HepG2 (cell line): ENCODE results near the gene TLR9. TPM values are rescaled to one million over a fixed set of nuclear protein-coding genes. Genes with fewer than 3 reads are reported as not detected.

ENCODE experiments used
- ARNT2 ChIP-seq: sonication (generic); formaldehyde crosslinking; IDR thresholded peaks from 2 replicates; pipeline ENCODE4 v1.8.0; 2022; ENCODE audit warnings: mild to moderate bottlenecking, low read depth, missing genetic modification reagents, moderate library complexity
- HOXA9 ChIP-seq: sonication (generic); formaldehyde crosslinking; IDR thresholded peaks from 2 replicates; pipeline ENCODE4 v1.8.1; 2022; ENCODE audit warnings: missing genetic modification reagents, mild to moderate bottlenecking, moderate library complexity, borderline replicate concordance
- KDM6A ChIP-seq: IDR thresholded peaks from 2 replicates; pipeline ENCODE4 v1.6.1; 2016; ENCODE audit warnings: low read depth
- MED8 ChIP-seq: sonication (generic); formaldehyde crosslinking; IDR thresholded peaks from 2 replicates; pipeline ENCODE4 v1.8.1; 2023; ENCODE audit warnings: mild to moderate bottlenecking, missing genetic modification reagents; ENCODE audit not compliant: insufficient replicate concordance
- RARG ChIP-seq: sonication (generic); formaldehyde crosslinking; IDR thresholded peaks from 2 replicates; pipeline ENCODE4 v1.4.0; 2020; ENCODE audit warnings: low read depth, mild to moderate bottlenecking, missing genetic modification reagents
- SPEN ChIP-seq: sonication (generic); formaldehyde crosslinking; IDR thresholded peaks from 2 replicates; pipeline ENCODE4 v1.5.1; 2020; ENCODE audit warnings: low read depth, mild to moderate bottlenecking, missing genetic modification reagents
- TEAD2 ChIP-seq: sonication (generic); formaldehyde crosslinking; IDR thresholded peaks from 2 replicates; pipeline ENCODE4 v1.9.0; 2021; ENCODE audit warnings: missing genetic modification reagents
- ZKSCAN1 ChIP-seq: fragments of 150-350 bp; IDR thresholded peaks from 2 replicates; pipeline ENCODE4 v1.6.1; 2014; ENCODE audit warnings: low read length
- ZNF329 ChIP-seq: sonication (generic); formaldehyde crosslinking; IDR thresholded peaks from 2 replicates; pipeline ENCODE4 v1.9.0; 2021; ENCODE audit warnings: low read depth, mild to moderate bottlenecking, missing genetic modification reagents
- ZNF33B ChIP-seq: sonication (generic); formaldehyde crosslinking; IDR thresholded peaks from 2 replicates; pipeline ENCODE4 v1.5.1; 2020; ENCODE audit warnings: mild to moderate bottlenecking, missing genetic modification reagents
- ZNF564 ChIP-seq: sonication (generic); formaldehyde crosslinking; IDR thresholded peaks from 2 replicates; pipeline ENCODE4 v1.8.1; 2023; ENCODE audit warnings: mild to moderate bottlenecking, missing genetic modification reagents
- ZNF598 ChIP-seq: sonication (generic); formaldehyde crosslinking; IDR thresholded peaks from 2 replicates; pipeline ENCODE4 v1.5.1; 2020; ENCODE audit warnings: mild to moderate bottlenecking, missing genetic modification reagents, borderline replicate concordance
- ZNF775 ChIP-seq: sonication (generic); formaldehyde crosslinking; IDR thresholded peaks from 2 replicates; pipeline ENCODE4 v1.4.0; 2020; ENCODE audit warnings: missing genetic modification reagents, mild to moderate bottlenecking, moderate library complexity, borderline replicate concordance
- ZSCAN21 ChIP-seq: sonication (generic); formaldehyde crosslinking; IDR thresholded peaks from 2 replicates; pipeline ENCODE4 v1.8.0; 2022; ENCODE audit warnings: mild to moderate bottlenecking, missing genetic modification reagents, moderate library complexity, borderline replicate concordance
- polyA plus RNA-seq, 8 experiments: library from polyadenylated mRNA; depleted of rRNA in 3 of 8; stranded (reverse) in 7 of 8; unstranded in 1 of 8; fragments of >200 nt; fragmentation: Illumina TruSeq in 4 of 8; extraction: Trizol in 4 of 8; gene quantifications; 2 replicates each; pipeline versions ENCODE4 v1.2.1 to v1.2.3, GENCODE V29; 2011 to 2016; ENCODE audit warnings: low read depth in 4 of 8, missing spikeins in 1 of 8, mixed read lengths in 1 of 8; ENCODE audit not compliant: insufficient read depth in 1 of 8
- total RNA-seq, 5 experiments: library from RNA; depleted of rRNA; stranded (reverse); fragments of >200 nt; fragmentation: Illumina TruSeq; extraction: Trizol; gene quantifications; 2 replicates each; pipeline ENCODE4 v1.2.3, GENCODE V29; 2016; ENCODE audit warnings: low read depth in 1 of 5
- TF ChIP-seq, protein P1 (sequence below): sonication (generic); formaldehyde crosslinking; IDR thresholded peaks from 2 replicates; pipeline ENCODE4 v1.5.1; 2020; ENCODE audit warnings: mild to moderate bottlenecking, missing genetic modification reagents, borderline replicate concordance
- TF ChIP-seq, protein P2 (sequence below): sonication (generic); formaldehyde crosslinking; IDR thresholded peaks from 2 replicates; pipeline ENCODE4 v1.5.0; 2020; ENCODE audit warnings: missing genetic modification reagents
- TF ChIP-seq, protein P3 (sequence below): sonication (generic); formaldehyde crosslinking; IDR thresholded peaks from 2 replicates; pipeline ENCODE4 v1.4.0; 2020; ENCODE audit warnings: mild to moderate bottlenecking, missing genetic modification reagents
- TF ChIP-seq, protein P4 (sequence below): sonication (generic); formaldehyde crosslinking; IDR thresholded peaks from 2 replicates; pipeline ENCODE4 v1.8.0; 2022; ENCODE audit warnings: low read depth, missing genetic modification reagents
- TF ChIP-seq, protein P5 (sequence below): sonication (generic); formaldehyde crosslinking; IDR thresholded peaks from 2 replicates; pipeline ENCODE4 v1.4.0; 2020; ENCODE audit warnings: missing genetic modification reagents
- TF ChIP-seq, protein P6 (sequence below): sonication (generic); formaldehyde crosslinking; IDR thresholded peaks from 2 replicates; pipeline ENCODE4 v1.4.0; 2020; ENCODE audit warnings: missing genetic modification reagents

Gene TLR9
- total and polyA plus RNA-seq, 2 of the 13 experiments (the other 11 are each of a cell fraction or from before 2014, with no cell fraction given) = not detected

DNA sequence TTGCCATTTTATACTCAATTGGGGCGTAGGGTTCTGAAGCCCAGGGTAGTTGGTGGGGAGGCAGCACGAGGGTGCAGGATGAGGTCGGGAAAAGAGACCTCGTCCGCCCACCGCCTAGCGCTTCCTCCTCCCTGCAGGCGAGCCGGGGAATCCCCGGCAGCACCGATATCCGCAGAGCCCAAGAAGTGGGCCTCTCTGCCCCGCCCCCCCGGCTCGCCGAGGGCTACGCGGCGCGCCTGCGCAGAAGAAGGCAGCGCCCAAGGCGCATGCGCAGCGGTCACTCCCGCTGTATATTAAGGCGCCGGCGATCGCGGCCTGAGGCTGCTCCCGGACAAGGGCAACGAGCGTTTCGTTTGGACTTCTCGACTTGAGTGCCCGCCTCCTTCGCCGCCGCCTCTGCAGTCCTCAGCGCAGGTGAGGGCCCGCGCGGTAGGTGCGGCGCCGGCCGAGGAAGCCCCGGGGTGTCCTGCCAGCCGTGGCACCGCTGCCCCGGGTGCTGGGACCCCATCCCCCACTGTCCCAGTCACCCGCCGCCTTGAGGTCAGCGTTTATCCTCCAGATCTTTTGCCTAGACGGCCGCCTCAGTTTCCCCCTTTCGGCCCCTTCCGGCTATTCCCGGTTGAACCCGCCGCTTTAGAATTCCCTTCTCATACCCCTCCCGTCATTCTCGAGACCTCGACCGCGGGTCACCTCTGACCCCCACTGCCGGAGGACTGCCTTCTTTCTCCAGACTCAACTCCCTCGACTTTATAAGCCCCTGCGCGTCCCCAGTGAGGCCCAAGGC, 27.4 kb downstream of the TLR9 start, which contains the start of gene ALAS1 (continued):
- TF ChIP-seq ZSCAN21 (CRISPR knock-in tag) (no peak), ARNT2 (CRISPR knock-in tag) (peak; percentile 45; the same call in 1 of the 2 replicates), ZNF598 (0 out of 2 replicates have a peak, but pooled peaks have one; percentile 36), ZKSCAN1 (no peak), KDM6A (0 out of 2 replicates have a peak, but pooled peaks have one; percentile 9), SPEN (CRISPR knock-in tag) (peak; percentile 82), ZNF564 (CRISPR knock-in tag) (no peak), ZNF775 (CRISPR knock-in tag) (0 out of 2 replicates have a peak, but pooled peaks have one; percentile 40), MED8 (CRISPR knock-in tag) (no peak), HOXA9 (CRISPR knock-in tag) (no peak), ZNF329 (CRISPR knock-in tag) (0 out of 2 replicates have a peak, but pooled peaks have one; percentile 30), ZNF33B (CRISPR knock-in tag) (no peak), RARG (CRISPR knock-in tag) (no peak), TEAD2 (CRISPR knock-in tag) (no peak)
- TF ChIP-seq, protein P1, sequence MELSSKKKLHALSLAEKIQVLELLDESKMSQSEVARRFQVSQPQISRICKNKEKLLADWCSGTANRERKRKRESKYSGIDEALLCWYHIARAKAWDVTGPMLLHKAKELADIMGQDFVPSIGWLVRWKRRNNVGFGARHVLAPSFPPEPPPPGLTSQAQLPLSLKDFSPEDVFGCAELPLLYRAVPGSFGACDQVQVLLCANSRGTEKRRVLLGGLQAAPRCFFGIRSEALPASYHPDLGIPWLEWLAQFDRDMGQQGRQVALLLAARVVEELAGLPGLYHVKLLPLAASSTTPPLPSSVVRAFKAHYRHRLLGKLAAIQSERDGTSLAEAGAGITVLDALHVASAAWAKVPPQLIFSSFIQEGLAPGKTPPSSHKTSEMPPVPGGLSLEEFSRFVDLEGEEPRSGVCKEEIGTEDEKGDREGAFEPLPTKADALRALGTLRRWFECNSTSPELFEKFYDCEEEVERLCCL (CRISPR knock-in tag) = 0 out of 2 replicates have a peak, but pooled peaks have one; percentile 58
- TF ChIP-seq, protein P2, sequence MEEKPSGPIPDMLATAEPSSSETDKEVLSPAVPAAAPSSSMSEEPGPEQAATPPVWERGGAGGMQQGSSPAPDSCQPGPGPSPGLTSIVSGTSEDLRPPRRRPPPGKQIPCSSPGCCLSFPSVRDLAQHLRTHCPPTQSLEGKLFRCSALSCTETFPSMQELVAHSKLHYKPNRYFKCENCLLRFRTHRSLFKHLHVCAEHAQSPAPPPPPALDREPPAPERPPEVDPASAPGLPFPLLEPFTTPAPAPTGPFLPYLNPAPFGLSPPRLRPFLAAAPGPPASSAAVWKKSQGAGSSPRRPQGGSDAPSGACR (CRISPR knock-in tag) = no peak
- TF ChIP-seq, protein P3, sequence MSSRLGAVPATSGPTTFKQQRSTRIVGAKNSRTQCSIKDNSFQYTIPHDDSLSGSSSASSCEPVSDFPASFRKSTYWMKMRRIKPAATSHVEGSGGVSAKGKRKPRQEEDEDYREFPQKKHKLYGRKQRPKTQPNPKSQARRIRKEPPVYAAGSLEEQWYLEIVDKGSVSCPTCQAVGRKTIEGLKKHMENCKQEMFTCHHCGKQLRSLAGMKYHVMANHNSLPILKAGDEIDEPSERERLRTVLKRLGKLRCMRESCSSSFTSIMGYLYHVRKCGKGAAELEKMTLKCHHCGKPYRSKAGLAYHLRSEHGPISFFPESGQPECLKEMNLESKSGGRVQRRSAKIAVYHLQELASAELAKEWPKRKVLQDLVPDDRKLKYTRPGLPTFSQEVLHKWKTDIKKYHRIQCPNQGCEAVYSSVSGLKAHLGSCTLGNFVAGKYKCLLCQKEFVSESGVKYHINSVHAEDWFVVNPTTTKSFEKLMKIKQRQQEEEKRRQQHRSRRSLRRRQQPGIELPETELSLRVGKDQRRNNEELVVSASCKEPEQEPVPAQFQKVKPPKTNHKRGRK = no peak
- TF ChIP-seq, protein P4, sequence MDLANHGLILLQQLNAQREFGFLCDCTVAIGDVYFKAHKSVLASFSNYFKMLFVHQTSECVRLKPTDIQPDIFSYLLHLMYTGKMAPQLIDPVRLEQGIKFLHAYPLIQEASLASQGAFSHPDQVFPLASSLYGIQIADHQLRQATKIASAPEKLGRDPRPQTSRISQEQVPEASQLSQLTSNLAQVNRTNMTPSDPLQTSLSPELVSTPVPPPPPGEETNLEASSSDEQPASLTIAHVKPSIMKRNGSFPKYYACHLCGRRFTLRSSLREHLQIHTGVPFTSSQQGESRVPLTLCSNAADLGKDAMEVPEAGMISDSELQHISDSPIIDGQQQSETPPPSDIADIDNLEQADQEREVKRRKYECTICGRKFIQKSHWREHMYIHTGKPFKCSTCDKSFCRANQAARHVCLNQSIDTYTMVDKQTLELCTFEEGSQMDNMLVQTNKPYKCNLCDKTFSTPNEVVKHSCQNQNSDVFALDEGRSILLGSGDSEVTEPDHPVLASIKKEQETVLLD = 0 out of 2 replicates have a peak, but pooled peaks have one; percentile 45
- TF ChIP-seq, protein P5, sequence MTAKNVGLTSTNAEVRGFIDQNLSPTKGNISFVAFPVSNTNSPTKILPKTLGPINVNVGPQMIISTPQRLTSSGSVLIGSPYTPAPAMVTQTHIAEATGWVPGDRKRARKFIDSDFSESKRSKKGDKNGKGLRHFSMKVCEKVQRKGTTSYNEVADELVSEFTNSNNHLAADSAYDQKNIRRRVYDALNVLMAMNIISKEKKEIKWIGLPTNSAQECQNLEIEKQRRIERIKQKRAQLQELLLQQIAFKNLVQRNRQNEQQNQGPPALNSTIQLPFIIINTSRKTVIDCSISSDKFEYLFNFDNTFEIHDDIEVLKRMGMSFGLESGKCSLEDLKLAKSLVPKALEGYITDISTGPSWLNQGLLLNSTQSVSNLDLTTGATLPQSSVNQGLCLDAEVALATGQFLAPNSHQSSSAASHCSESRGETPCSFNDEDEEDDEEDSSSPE (CRISPR knock-in tag) = no peak
- TF ChIP-seq, protein P6, sequence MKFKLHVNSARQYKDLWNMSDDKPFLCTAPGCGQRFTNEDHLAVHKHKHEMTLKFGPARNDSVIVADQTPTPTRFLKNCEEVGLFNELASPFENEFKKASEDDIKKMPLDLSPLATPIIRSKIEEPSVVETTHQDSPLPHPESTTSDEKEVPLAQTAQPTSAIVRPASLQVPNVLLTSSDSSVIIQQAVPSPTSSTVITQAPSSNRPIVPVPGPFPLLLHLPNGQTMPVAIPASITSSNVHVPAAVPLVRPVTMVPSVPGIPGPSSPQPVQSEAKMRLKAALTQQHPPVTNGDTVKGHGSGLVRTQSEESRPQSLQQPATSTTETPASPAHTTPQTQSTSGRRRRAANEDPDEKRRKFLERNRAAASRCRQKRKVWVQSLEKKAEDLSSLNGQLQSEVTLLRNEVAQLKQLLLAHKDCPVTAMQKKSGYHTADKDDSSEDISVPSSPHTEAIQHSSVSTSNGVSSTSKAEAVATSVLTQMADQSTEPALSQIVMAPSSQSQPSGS (CRISPR knock-in tag) = peak; percentile 49; the same call in 1 of the 2 replicates
